ENCODE measurements around the gene OLFM2. TPM values are rescaled to one million over a fixed set of nuclear protein-coding genes. Genes with fewer than 3 reads are reported as not detected.

The OLFM2 gene
- total RNA-seq, 1 donor from 2014 or later = not detected

GRCh38 chr19:9962623-9963290 is 26.4 kb upstream of the OLFM2 start:
- Mint-ChIP-seq H3K27me3 (peaks cover 33% of the 10 kb centered on the region), H3K27ac (no peak overlapping the region), H3K36me3 (ENCODE audit: low read depth) (no peaks in the 10 kb centered on the region), H3K9me3 (no peaks in the 10 kb centered on the region), H3K4me1 (no peaks in the 10 kb centered on the region), H3K4me3 (no peak overlapping the region)
- intact Hi-C loops (cut with micrococcal nuclease) = no loop called here
- ChIA-PET CTCF (no interaction called here), POLR2A (no interaction called here)
- DNase-seq (no peak), ATAC-seq (ENCODE audit: low read depth) (no peak)
- TF ChIP-seq, protein P1, sequence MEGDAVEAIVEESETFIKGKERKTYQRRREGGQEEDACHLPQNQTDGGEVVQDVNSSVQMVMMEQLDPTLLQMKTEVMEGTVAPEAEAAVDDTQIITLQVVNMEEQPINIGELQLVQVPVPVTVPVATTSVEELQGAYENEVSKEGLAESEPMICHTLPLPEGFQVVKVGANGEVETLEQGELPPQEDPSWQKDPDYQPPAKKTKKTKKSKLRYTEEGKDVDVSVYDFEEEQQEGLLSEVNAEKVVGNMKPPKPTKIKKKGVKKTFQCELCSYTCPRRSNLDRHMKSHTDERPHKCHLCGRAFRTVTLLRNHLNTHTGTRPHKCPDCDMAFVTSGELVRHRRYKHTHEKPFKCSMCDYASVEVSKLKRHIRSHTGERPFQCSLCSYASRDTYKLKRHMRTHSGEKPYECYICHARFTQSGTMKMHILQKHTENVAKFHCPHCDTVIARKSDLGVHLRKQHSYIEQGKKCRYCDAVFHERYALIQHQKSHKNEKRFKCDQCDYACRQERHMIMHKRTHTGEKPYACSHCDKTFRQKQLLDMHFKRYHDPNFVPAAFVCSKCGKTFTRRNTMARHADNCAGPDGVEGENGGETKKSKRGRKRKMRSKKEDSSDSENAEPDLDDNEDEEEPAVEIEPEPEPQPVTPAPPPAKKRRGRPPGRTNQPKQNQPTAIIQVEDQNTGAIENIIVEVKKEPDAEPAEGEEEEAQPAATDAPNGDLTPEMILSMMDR (IDR thresholded peaks at IDR 0.05) = no peak

- CTCF ChIA-PET = no interaction called here
- H3K9me3 Mint-ChIP-seq = no peaks in the 10 kb centered on the region
- TF ChIP-seq, protein P1 (IDR thresholded peaks at IDR 0.05) = no peak
- H3K4me1 Mint-ChIP-seq = no peaks in the 10 kb centered on the region
- intact Hi-C loops (cut with micrococcal nuclease) = no loop called here
- H3K36me3 Mint-ChIP-seq (ENCODE audit: low read depth) = no peaks in the 10 kb centered on the region
- no peak overlapping the region for H3K4me3 Mint-ChIP-seq
- POLR2A ChIA-PET = interaction anchor here (0.6 kb wide), 1 partner anchor 1448 kb away, joined by 3 read pairs; no protein-coding TSS in a partner anchor
- H3K27ac Mint-ChIP-seq = no peak overlapping the region
- ATAC-seq (ENCODE audit: low read depth) (no peak), DNase-seq (no peak)
- peaks cover 25% of the 10 kb centered on the region for H3K27me3 Mint-ChIP-seq
Observed at GRCh38 chr19:9961103-9961502, 24.8 kb upstream of the OLFM2 start.

- Mint-ChIP-seq H3K27ac (no peak overlapping the region), H3K4me1 (no peaks in the 10 kb centered on the region), H3K9me3 (no peaks in the 10 kb centered on the region)
Observed at GRCh38 chr19:9958379-9958821, 22.1 kb upstream of the OLFM2 start.

GRCh38 chr19:9956956-9957355 is 20.6 kb upstream of the OLFM2 start:
- H3K36me3 Mint-ChIP-seq (ENCODE audit: low read depth) = no peaks in the 10 kb centered on the region
- TF ChIP-seq, protein P1 (IDR thresholded peaks at IDR 0.05) = no peak
- no peak overlapping the region for H3K4me3 Mint-ChIP-seq
- POLR2A ChIA-PET = no interaction called here
- ATAC-seq (ENCODE audit: low read depth) (no peak), DNase-seq (no peak)
- no peaks in the 10 kb centered on the region for H3K9me3 Mint-ChIP-seq
- peaks cover 9% of the 10 kb centered on the region for H3K27me3 Mint-ChIP-seq
- H3K4me1 Mint-ChIP-seq = no peaks in the 10 kb centered on the region
- no peak overlapping the region for H3K27ac Mint-ChIP-seq
- CTCF ChIA-PET = no interaction called here
- intact Hi-C loops (cut with micrococcal nuclease) = no loop called here

More at GRCh38 chr19:9958379-9958821, 22.1 kb upstream of the OLFM2 start:
- intact Hi-C loops (cut with micrococcal nuclease) = no loop called here
- ATAC-seq (ENCODE audit: low read depth) (no peak), DNase-seq (no peak)
- CTCF ChIA-PET = no interaction called here
- POLR2A ChIA-PET = no interaction called here
- TF ChIP-seq, protein P1 (IDR thresholded peaks at IDR 0.05) = no peak
- no peaks in the 10 kb centered on the region for H3K36me3 Mint-ChIP-seq (ENCODE audit: low read depth)
- peaks cover 16% of the 10 kb centered on the region for H3K27me3 Mint-ChIP-seq
- H3K4me3 Mint-ChIP-seq = no peak overlapping the region

- no peak for ATAC-seq (ENCODE audit: low read depth)
- Mint-ChIP-seq H3K9me3 (no peaks in the 10 kb centered on the region), H3K36me3 (ENCODE audit: low read depth) (no peaks in the 10 kb centered on the region), H3K4me3 (no peak overlapping the region), H3K27ac (no peak overlapping the region), H3K27me3 (peaks cover 2% of the 10 kb centered on the region), H3K4me1 (no peaks in the 10 kb centered on the region)
- no peak for DNase-seq
- CTCF ChIA-PET = no interaction called here
- intact Hi-C loops (cut with micrococcal nuclease) = no loop called here
- POLR2A ChIA-PET = no interaction called here
- TF ChIP-seq, protein P1 (IDR thresholded peaks at IDR 0.05) = no peak
Observed at GRCh38 chr19:9953802-9954542, 17.7 kb upstream of the OLFM2 start.

Measured in activated B cell treated with CpG ODN at 0.5 μM for 24 hours (primary cell).